ENCODE results near the gene BARX1.
"Not testable (repeated sequence)": the region's sequence is repeated elsewhere in the genome, so short reads cannot be mapped to it uniquely, and the experiment has no call there.

Gene BARX1

DNA sequence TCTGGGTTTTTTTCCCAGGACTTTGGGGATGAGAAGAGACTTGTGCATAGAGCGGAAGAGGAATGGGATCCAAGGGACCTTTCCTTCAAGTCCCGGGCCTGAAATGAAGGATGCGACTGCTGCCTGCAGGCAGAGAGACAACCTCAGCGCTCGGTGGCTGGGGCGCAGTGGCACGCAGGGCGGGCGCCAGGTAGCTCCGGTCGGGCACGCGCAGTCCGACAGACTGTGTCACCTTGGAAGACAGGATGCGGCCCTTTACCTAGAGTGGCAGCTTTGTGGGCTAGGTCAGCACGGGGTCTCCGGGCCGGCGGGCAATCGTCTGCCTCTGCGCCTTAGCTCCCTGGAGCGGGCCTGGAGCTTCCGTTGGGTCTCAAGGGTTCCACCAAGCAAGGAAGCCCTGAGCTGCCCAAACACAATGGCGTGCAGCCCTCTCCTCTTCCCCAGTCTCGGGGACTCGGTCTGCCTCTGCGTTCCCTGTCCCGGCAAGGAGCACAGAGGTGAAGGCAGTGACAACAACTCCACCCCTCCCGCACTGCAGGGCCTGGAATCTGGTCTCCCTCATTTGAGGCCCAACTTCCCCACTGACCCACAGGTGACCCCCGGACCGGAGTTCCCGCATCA is 6.0 kb downstream of the BARX1 start:
- H3K4me1 ChIP-seq (ENCODE audit: insufficient read depth, low read length), result peaks cover 28% of the 10 kb centered on the region
- peak overlapping the region; percentile 45 for H3K4me3 ChIP-seq (ENCODE audit: low read length)
- WGBS, result 3% methylated on average over 32 of the region's 32 CpGs
- peaks cover 99% of the 10 kb centered on the region for H3K27me3 ChIP-seq (ENCODE audit: insufficient read depth, low read length)
- H3K9me3 ChIP-seq (ENCODE audit: insufficient read depth, low read depth, low read length), result no peaks in the 10 kb centered on the region
- no peaks in the 10 kb centered on the region for H3K36me3 ChIP-seq (ENCODE audit: insufficient read depth, low read length)
- H3K9ac ChIP-seq (ENCODE audit: low read depth, low read length), result no peak overlapping the region
- no peak overlapping the region for H3K27ac ChIP-seq (ENCODE audit: low read depth, low read length)

DNA sequence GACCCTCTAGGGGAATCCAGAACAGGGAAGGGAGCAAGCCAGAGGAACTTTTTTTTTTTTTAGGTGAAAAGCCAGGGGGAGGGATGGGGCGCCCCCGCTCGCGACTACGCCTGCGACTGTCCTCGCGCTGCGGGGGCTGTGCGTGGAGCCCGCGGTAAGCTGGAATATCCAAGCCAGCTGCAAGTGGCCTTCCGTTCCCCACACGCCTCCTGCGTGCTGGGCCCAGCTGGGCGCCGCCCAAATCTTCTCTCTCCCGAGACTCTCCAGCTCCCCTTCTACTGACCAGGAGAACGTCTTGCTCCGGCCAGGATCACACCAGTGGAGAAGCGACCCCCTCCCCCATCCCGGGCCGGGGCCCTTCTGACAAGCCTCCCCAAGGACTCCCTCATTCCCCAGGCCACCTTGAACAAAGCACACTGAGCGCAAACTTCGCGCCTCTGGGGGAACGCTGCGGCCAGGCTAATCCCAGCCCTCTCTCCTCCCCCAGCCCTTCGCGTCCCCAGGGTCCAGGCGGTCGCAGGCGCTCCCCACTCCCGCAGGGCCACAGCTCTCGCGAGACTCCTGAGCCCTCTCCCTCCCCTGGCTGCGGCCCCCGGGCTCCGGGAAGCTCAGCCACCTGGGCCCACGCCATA is 6.6 kb downstream of the BARX1 start:
- under 1% methylated on average over 40 of the region's 40 CpGs for WGBS
- H3K4me3 ChIP-seq (ENCODE audit: low read length), result peak overlapping the region; percentile 45
- no peak overlapping the region for H3K9ac ChIP-seq (ENCODE audit: low read depth, low read length)
- no peaks in the 10 kb centered on the region for H3K36me3 ChIP-seq (ENCODE audit: insufficient read depth, low read length)
- H3K4me1 ChIP-seq (ENCODE audit: insufficient read depth, low read length), result peaks cover 28% of the 10 kb centered on the region
- no peaks in the 10 kb centered on the region for H3K9me3 ChIP-seq (ENCODE audit: insufficient read depth, low read depth, low read length)
- H3K27me3 ChIP-seq (ENCODE audit: insufficient read depth, low read length), result peaks cover 99% of the 10 kb centered on the region
- no peak overlapping the region for H3K27ac ChIP-seq (ENCODE audit: low read depth, low read length)

DNA sequence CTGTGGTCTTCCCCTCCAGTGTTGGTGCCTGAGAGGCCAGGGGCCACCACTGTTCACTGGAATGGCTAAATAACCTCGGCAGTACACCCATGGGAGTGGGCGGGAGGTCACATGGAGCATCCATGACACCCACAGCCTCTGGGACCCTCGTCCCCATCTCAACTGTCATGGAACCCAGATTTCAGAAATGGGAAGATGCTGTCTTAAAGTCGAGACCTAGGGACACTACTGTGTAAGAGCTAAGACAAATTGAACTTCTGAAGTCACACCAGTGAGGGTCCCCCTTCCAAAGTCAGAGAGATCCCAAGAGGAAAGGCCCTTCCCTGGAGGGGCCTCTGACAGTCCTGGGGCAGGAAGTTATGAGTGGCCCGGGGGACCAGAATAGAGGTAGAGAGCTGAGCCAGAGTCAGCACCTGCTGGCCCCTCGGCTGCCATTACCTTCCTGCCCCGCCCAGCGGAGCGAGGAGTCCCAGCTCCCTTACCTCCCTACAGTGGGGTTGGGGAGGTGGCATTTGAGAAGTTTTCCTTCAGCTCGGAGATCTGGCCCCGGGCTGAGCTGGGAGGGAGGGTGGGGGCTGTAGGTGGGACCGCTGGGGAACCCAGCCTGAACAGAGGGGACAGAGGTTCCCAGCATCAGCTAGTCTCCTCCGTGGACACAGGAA is 7.6 kb downstream of the BARX1 start:
- Histone ChIP-seq H3K27me3 (ENCODE audit: insufficient read depth, low read length) (peaks cover 99% of the 10 kb centered on the region), H3K4me1 (ENCODE audit: insufficient read depth, low read length) (peaks cover 28% of the 10 kb centered on the region)
- 15% methylated on average over 9 of the region's 13 CpGs for WGBS

DNA sequence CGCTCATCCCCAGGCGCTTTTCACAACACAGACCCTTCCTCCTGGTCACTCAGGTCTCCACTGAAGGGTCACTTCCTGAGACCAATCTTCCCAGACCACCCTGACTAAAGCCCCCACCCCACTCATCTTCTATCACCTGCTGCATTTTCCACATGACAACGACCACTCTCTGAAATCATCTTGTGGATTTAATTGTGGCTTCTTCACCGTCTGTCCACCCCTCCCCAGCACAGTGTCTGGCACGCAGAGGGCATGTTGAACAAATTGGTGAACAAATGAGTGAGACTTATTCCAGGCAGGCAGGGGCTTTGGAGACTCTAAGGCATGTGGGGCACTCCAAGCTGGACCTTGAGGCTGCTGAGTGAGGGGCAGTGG is 8.8 kb downstream of the BARX1 start:
- H3K36me3 ChIP-seq (ENCODE audit: insufficient read depth, low read length), result no peaks in the 10 kb centered on the region
- H3K9me3 ChIP-seq (ENCODE audit: insufficient read depth, low read depth, low read length), result no peaks in the 10 kb centered on the region
- peaks cover 28% of the 10 kb centered on the region for H3K4me1 ChIP-seq (ENCODE audit: insufficient read depth, low read length)
- WGBS, result 5% methylated on average over 5 of the region's 5 CpGs
- H3K9ac ChIP-seq (ENCODE audit: low read depth, low read length), result no peak overlapping the region
- H3K27ac ChIP-seq (ENCODE audit: low read depth, low read length), result no peak overlapping the region
- peak overlapping the region; percentile 35; the same call in 1 of the 2 replicates for H3K4me3 ChIP-seq (ENCODE audit: low read length)
- H3K27me3 ChIP-seq (ENCODE audit: insufficient read depth, low read length), result peaks cover 99% of the 10 kb centered on the region

More for the DNA sequence above, 7.6 kb downstream of the BARX1 start:
- no peak overlapping the region for H3K27ac ChIP-seq (ENCODE audit: low read depth, low read length)
- no peak overlapping the region for H3K4me3 ChIP-seq (ENCODE audit: low read length)
- no peaks in the 10 kb centered on the region for H3K9me3 ChIP-seq (ENCODE audit: insufficient read depth, low read depth, low read length)
- H3K36me3 ChIP-seq (ENCODE audit: insufficient read depth, low read length), result no peaks in the 10 kb centered on the region
- no peak overlapping the region for H3K9ac ChIP-seq (ENCODE audit: low read depth, low read length)

DNA sequence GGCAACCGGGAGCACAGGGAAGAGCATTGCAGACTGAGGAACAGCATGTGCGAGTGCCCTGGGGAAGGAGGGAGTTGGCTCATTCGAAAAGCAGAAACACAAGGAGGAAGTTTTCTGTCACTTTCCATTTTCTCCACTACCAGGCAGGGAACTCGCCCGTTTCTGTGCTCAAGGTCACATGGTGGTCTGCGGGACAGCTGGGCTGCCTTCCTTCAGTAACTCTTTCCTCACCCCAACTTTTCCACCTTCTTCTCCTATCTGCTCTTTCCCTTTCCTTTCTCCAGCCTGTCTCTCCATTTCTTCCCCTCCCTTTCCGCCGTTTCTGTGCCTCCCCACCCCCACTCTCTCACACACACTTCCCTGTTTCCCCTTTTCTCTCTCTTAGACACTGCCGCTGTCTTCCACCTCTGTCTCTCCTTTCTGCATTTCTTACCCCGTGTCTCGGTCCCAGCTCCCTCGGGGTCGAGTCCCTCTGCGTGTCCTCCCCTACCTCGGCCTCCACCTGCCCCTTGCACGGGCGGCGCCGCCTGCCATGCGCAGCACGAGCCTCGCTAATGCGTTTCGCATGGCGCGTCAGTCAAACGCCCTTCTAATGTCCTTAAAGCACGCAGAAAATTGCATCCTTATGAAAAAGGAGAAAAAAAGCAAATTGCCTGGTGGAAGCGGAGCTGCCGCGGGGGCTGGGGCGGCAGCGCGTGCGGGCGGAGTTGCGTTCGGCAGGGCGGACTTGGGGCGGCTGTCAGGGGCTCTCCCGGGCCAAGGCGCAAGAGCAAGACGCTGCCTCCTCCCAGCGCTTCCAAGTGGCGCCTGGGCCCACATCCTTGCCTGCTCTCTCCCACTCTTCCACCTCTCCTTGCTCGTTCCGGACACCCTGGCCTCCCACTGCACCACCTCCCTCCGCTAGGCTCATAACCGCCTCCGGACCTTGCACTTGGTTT is 9.5 kb downstream of the BARX1 start:
- WGBS, result 1% methylated on average over 50 of the region's 50 CpGs
- H3K4me1 ChIP-seq (ENCODE audit: insufficient read depth, low read length), result peaks cover 26% of the 10 kb centered on the region
- peaks cover 99% of the 10 kb centered on the region for H3K27me3 ChIP-seq (ENCODE audit: insufficient read depth, low read length)
- H3K4me3 ChIP-seq (ENCODE audit: low read length), result peak overlapping the region; percentile 35
- H3K9me3 ChIP-seq (ENCODE audit: insufficient read depth, low read depth, low read length), result no peaks in the 10 kb centered on the region
- no peak overlapping the region for H3K27ac ChIP-seq (ENCODE audit: low read depth, low read length)
- no peak overlapping the region for H3K9ac ChIP-seq (ENCODE audit: low read depth, low read length)
- no peaks in the 10 kb centered on the region for H3K36me3 ChIP-seq (ENCODE audit: insufficient read depth, low read length)

DNA sequence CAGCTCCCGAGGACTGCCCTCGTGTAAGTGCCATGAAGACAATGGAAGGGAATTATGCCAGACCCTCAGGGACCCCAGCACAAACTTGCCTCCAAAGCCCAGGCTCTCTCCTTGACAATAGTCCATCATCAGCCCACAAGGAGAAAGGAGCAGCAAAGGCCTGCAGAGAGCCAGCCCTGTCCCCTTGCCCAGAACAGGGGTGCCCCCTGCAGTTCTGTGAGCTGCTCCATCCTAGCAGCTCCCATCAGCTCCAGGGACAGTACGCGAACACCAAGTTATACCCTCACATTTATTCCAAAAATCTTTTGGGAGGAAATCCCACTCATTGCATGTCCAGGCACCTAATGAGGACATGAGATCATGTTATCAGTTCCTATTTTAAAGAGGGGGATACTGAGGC is 11.1 kb downstream of the BARX1 start:
- Histone ChIP-seq H3K27ac (ENCODE audit: low read depth, low read length) (no peak overlapping the region), H3K27me3 (ENCODE audit: insufficient read depth, low read length) (peaks cover 91% of the 10 kb centered on the region), H3K9ac (ENCODE audit: low read depth, low read length) (no peak overlapping the region), H3K4me1 (ENCODE audit: insufficient read depth, low read length) (peaks cover 15% of the 10 kb centered on the region), H3K36me3 (ENCODE audit: insufficient read depth, low read length) (no peaks in the 10 kb centered on the region), H3K4me3 (ENCODE audit: low read length) (no peak overlapping the region), H3K9me3 (ENCODE audit: insufficient read depth, low read depth, low read length) (no peaks in the 10 kb centered on the region)
- 76% methylated on average over 4 of the region's 4 CpGs for WGBS

DNA sequence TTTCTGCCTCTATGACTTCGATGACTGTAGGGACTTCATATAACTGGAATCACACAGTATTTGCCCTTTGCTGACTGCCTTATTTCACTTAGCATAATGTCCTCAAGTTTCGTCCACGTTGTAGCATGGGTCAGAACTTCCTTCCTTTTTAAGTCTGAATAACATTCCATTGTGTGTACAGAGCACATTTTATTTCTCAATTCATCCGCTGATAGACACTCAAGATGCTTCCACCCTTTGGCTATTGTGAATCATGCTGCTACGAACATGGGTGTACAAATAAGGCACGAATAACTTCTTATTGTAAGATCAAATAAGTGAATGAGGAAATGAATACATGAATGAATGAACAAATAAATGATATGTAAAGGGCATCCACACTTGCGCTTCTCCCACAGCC is 13.0 kb downstream of the BARX1 start:
- Histone ChIP-seq H3K4me3 (ENCODE audit: low read length) (no peak overlapping the region), H3K27ac (ENCODE audit: low read depth, low read length) (no peak overlapping the region), H3K27me3 (ENCODE audit: insufficient read depth, low read length) (peaks cover 73% of the 10 kb centered on the region), H3K9me3 (ENCODE audit: insufficient read depth, low read depth, low read length) (no peaks in the 10 kb centered on the region), H3K36me3 (ENCODE audit: insufficient read depth, low read length) (no peaks in the 10 kb centered on the region), H3K9ac (ENCODE audit: low read depth, low read length) (no peak overlapping the region), H3K4me1 (ENCODE audit: insufficient read depth, low read length) (peaks cover 11% of the 10 kb centered on the region)
- 85% methylated on average over 7 of the region's 7 CpGs for WGBS

DNA sequence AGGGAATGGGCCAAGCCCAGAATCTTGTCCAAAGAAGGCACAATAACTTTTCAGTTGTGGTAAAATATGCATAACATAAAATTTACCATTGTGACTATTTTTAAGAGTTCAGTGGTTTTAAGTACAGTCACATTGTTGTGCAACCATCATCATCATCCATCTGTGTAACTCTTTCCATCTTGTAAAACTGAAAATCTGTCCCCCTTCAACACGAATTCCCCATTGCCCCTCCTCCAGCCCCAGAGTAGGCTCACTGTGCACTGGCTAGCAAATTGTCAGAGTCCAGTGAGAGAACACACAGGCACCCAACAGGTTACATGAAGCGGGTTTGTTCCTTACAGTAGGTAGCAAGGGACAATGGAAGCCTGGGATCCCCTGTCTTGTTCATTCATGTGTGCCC is 13.7 kb downstream of the BARX1 start:
- Histone ChIP-seq H3K4me3 (ENCODE audit: low read length) (no peak overlapping the region), H3K4me1 (ENCODE audit: insufficient read depth, low read length) (peaks cover 5% of the 10 kb centered on the region), H3K9me3 (ENCODE audit: insufficient read depth, low read depth, low read length) (no peaks in the 10 kb centered on the region), H3K9ac (ENCODE audit: low read depth, low read length) (no peak overlapping the region), H3K36me3 (ENCODE audit: insufficient read depth, low read length) (no peaks in the 10 kb centered on the region), H3K27me3 (ENCODE audit: insufficient read depth, low read length) (peaks cover 66% of the 10 kb centered on the region), H3K27ac (ENCODE audit: low read depth, low read length) (no peak overlapping the region)
- 79% methylated on average over 2 of the region's 2 CpGs for WGBS

DNA sequence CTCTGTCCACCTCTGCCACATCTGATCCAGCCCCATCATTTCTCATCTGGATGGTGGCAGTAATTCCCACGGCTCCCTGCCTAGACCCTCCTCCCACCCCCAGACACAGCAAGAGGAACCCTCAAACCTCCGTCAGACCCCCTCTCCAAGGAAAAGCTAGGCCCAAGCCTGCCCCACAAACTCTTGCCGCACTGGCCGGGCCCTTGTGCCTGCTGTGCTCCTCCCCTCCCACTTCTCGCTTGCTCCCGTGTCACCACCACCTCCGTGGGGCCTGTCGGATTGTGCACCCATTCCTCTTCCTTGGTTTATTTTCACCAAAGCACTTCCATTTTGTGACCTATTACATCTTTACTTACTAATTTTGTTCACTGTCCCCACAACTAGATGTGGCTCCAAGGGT is 14.2 kb downstream of the BARX1 start:
- WGBS, result 87% methylated on average over 8 of the region's 8 CpGs
- Histone ChIP-seq H3K4me1 (ENCODE audit: insufficient read depth, low read length) (no peaks in the 10 kb centered on the region; the same call in none of the 2 replicates), H3K27ac (ENCODE audit: low read depth, low read length) (no peak overlapping the region), H3K36me3 (ENCODE audit: insufficient read depth, low read length) (no peaks in the 10 kb centered on the region), H3K9ac (ENCODE audit: low read depth, low read length) (no peak overlapping the region), H3K4me3 (ENCODE audit: low read length) (no peak overlapping the region), H3K27me3 (ENCODE audit: insufficient read depth, low read length) (peaks cover 61% of the 10 kb centered on the region), H3K9me3 (ENCODE audit: insufficient read depth, low read depth, low read length) (no peaks in the 10 kb centered on the region)

DNA sequence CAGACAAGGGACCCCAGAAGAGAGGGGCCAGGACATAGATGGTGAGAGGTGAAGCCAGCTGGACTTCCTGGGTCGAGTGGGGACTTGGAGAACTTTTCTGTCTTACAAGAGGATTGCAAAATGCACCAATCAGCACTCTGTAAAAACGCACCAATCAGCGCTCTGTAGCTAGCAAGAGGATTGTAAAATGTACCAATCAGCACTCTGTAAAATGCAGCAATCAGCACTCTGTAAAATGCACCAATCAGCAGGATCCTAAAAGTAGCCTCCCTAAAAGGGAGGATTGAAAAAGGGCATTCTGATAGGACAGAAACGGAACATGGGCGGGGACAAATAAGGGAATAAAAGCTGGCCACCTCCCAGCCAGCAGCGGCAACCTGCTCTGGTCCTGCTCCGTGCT is 15.6 kb downstream of the BARX1 start:
- not testable (repeated sequence) for H3K36me3 ChIP-seq (ENCODE audit: insufficient read depth, low read length); H3K9me3 ChIP-seq (ENCODE audit: insufficient read depth, low read depth, low read length); H3K4me3 ChIP-seq (ENCODE audit: low read length); H3K9ac ChIP-seq (ENCODE audit: low read depth, low read length); H3K27ac ChIP-seq (ENCODE audit: low read depth, low read length); H3K4me1 ChIP-seq (ENCODE audit: insufficient read depth, low read length)
- 93% methylated on average over 7 of the region's 7 CpGs for WGBS
- H3K27me3 ChIP-seq (ENCODE audit: insufficient read depth, low read length), result peaks cover 47% of the 10 kb centered on the region

DNA sequence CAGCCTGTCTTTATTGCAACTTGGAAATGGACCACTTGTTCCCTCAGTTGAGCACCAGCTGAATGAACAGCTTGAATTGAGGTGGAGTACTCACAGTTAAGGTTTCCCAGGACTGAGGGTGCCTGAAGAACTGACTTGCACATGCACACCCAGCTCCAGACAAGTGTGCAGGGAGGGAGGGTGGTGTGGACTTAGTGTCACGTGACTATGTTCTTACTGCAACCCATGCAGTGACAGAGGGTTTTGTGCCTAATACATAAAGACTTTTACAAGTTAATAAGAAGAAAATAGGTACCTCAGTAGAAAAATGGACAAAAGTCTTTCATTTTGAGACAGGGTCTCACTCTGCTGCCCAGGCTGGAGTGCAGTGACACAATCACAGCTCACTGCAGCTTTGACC is 18.0 kb downstream of the BARX1 start:
- peaks cover 25% of the 10 kb centered on the region for H3K27me3 ChIP-seq (ENCODE audit: insufficient read depth, low read length)

More for the DNA sequence above, 18.0 kb downstream of the BARX1 start:
- WGBS, result 50% methylated on average over 1 of the region's 1 CpG
- no peaks in the 10 kb centered on the region for H3K9me3 ChIP-seq (ENCODE audit: insufficient read depth, low read depth, low read length)
- no peak overlapping the region for H3K27ac ChIP-seq (ENCODE audit: low read depth, low read length)
- no peaks in the 10 kb centered on the region for H3K36me3 ChIP-seq (ENCODE audit: insufficient read depth, low read length)
- no peak overlapping the region for H3K9ac ChIP-seq (ENCODE audit: low read depth, low read length)
- no peak overlapping the region for H3K4me3 ChIP-seq (ENCODE audit: low read length)
- no peaks in the 10 kb centered on the region for H3K4me1 ChIP-seq (ENCODE audit: insufficient read depth, low read length)
